ENCODE measurements around the gene FSTL4. TPM values are rescaled to one million over a fixed set of nuclear protein-coding genes. Genes with fewer than 3 reads are reported as not detected.
"Not testable (repeated sequence)": the region's sequence is repeated elsewhere in the genome, so short reads cannot be mapped to it uniquely, and the experiment has no call there.

Gene FSTL4
- total and polyA plus RNA-seq, 2 experiments from 2014 or later = 1.4 to 2.8 TPM

- not testable (repeated sequence) for H3K27me3 Mint-ChIP-seq (ENCODE audit: insufficient read depth, low read depth, poor library complexity); H3K9me3 Mint-ChIP-seq; H3K4me2 ChIP-seq; ATAC-seq; H3K4me3 ChIP-seq; H3K79me2 ChIP-seq (replicated peaks; ENCODE audit: insufficient read depth); H3K36me3 Mint-ChIP-seq (ENCODE audit: low read depth); DNase-seq (ENCODE audit: low spot score); H3K4me3 Mint-ChIP-seq; H4K20me1 ChIP-seq (replicated peaks; ENCODE audit: insufficient read depth); H3K27me3 ChIP-seq (ENCODE audit: insufficient read depth); H2AFZ ChIP-seq; H3K27ac Mint-ChIP-seq; H3K4me1 Mint-ChIP-seq; H3K27ac ChIP-seq (ENCODE audit: low read depth); H3K36me3 ChIP-seq (ENCODE audit: insufficient read depth); H3F3A ChIP-seq (replicated peaks; ENCODE audit: low read depth); H3K9me2 ChIP-seq (ENCODE audit: insufficient read depth)
- peaks cover 10% of the 10 kb centered on the region; the same call in 1 of the 2 replicates for H3K4me1 ChIP-seq (ENCODE audit: insufficient read depth)
Observed at GRCh38 chr5:133535241-133535929, 77.0 kb downstream of the FSTL4 start.

- Mint-ChIP-seq H3K4me3 (no peak overlapping the region), H3K27ac (no peak overlapping the region), H3K9me3 (no peaks in the 10 kb centered on the region), H3K36me3 (ENCODE audit: low read depth) (no peaks in the 10 kb centered on the region), H3K4me1 (peaks cover 5% of the 10 kb centered on the region; the same call in 2 of the 3 replicates), H3K27me3 (ENCODE audit: insufficient read depth, low read depth, poor library complexity) (peaks cover 4% of the 10 kb centered on the region)
- H3K4me1 ChIP-seq (ENCODE audit: insufficient read depth) = peaks cover 8% of the 10 kb centered on the region; the same call in 1 of the 2 replicates
- no peaks in the 10 kb centered on the region for H3K9me2 ChIP-seq (ENCODE audit: insufficient read depth)
- no peaks in the 10 kb centered on the region for H3F3A ChIP-seq (replicated peaks; ENCODE audit: low read depth)
- no peak overlapping the region for H3K4me3 ChIP-seq
- no peaks in the 10 kb centered on the region for H3K36me3 ChIP-seq (ENCODE audit: insufficient read depth)
- no peaks in the 10 kb centered on the region for H3K79me2 ChIP-seq (replicated peaks; ENCODE audit: insufficient read depth)
- no peak overlapping the region for H3K27ac ChIP-seq (ENCODE audit: low read depth)
- H2AFZ ChIP-seq = no peak overlapping the region
- H3K27me3 ChIP-seq (ENCODE audit: insufficient read depth) = no peaks in the 10 kb centered on the region
- H4K20me1 ChIP-seq (replicated peaks; ENCODE audit: insufficient read depth) = no peaks in the 10 kb centered on the region
- ATAC-seq (no peak), DNase-seq (ENCODE audit: low spot score) (no peak)
- TF ChIP-seq ETS1 (IDR thresholded peaks at IDR 0.05) = no peak
- TF ChIP-seq CREB1 (CRISPR knock-in tag; IDR thresholded peaks at IDR 0.05; ENCODE audit: low read depth) = no peak
- no peak for TF ChIP-seq EZH2 (IDR thresholded peaks at IDR 0.05; ENCODE audit: low read depth, unreplicated experiment)
- no peak overlapping the region for H3K4me2 ChIP-seq
Observed at GRCh38 chr5:133534566-133534965, 77.8 kb downstream of the FSTL4 start.

DNA sequence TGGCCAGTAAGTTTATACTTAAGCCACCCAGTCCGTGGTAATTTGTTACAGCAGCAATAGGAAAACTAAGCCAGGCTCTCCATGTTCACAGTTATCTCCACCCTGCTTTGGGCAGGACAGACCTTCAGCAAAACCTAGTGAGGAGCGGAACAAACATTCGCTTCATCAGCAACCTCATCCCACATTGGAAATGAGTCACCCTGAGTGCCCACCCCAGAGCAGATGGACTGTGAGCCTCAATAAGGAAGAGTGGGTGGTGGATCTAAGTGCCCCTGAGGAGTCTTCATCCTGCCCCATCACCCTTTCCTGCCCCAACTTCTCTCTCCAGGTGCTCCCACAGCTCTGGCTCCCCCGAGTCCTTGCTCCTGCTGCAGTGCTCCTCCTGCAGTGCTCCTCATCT, 78.8 kb downstream of the FSTL4 start:
- ATAC-seq = no peak
- no peak for DNase-seq (ENCODE audit: low spot score)
- Histone ChIP-seq H3F3A (replicated peaks; ENCODE audit: low read depth) (no peaks in the 10 kb centered on the region), H4K20me1 (replicated peaks; ENCODE audit: insufficient read depth) (no peaks in the 10 kb centered on the region), H3K27ac (ENCODE audit: low read depth) (no peak overlapping the region), H3K27me3 (ENCODE audit: insufficient read depth) (no peaks in the 10 kb centered on the region), H3K36me3 (ENCODE audit: insufficient read depth) (no peaks in the 10 kb centered on the region), H3K4me3 (no peak overlapping the region), H3K4me1 (ENCODE audit: insufficient read depth) (no peaks in the 10 kb centered on the region), H2AFZ (no peak overlapping the region), H3K9me2 (ENCODE audit: insufficient read depth) (peaks cover 5% of the 10 kb centered on the region; the same call in 1 of the 2 replicates), H3K4me2 (no peak overlapping the region), H3K79me2 (replicated peaks; ENCODE audit: insufficient read depth) (no peaks in the 10 kb centered on the region)
- Mint-ChIP-seq H3K4me3 (no peak overlapping the region), H3K27ac (no peak overlapping the region; the same call in 1 of the 2 replicates), H3K36me3 (ENCODE audit: low read depth) (no peaks in the 10 kb centered on the region), H3K27me3 (ENCODE audit: insufficient read depth, low read depth, poor library complexity) (peaks cover 4% of the 10 kb centered on the region), H3K4me1 (no peaks in the 10 kb centered on the region), H3K9me3 (no peaks in the 10 kb centered on the region)
- TF ChIP-seq ZNF114 (CRISPR knock-in tag; IDR thresholded peaks at IDR 0.05) (no peak), STAT1 (IDR thresholded peaks at IDR 0.05; ENCODE audit: unreplicated experiment) (no peak), REST (IDR thresholded peaks at IDR 0.05; ENCODE audit: unreplicated experiment) (no peak), ETS1 (IDR thresholded peaks at IDR 0.05) (no peak), CREB1 (CRISPR knock-in tag; IDR thresholded peaks at IDR 0.05; ENCODE audit: low read depth) (no peak)
